Choroid plexus epithelial cell (primary cell): Measurements from ENCODE around the gene GDAP2.

ENCODE experiments used
- DNase-seq: peaks from one replicate; pipeline ENCODE4 v3.0.0-alpha.2; 2010; ENCODE audit warnings: low read depth
- H3K4me3 ChIP-seq: 2 replicates; pipeline ENCODE4 v1.5.1; 2011; ENCODE audit warnings: low read depth, mild to moderate bottlenecking, control low read depth, low read length, moderate library complexity
- CTCF ChIP-seq: conservative IDR thresholded peaks from 2 replicates; pipeline ENCODE4 v1.5.1; 2011; ENCODE audit warnings: low read depth, mild to moderate bottlenecking, control low read depth, inconsistent platforms, low read length, moderate library complexity

GDAP2 gene

GRCh38 chr1:117904485-117904884 lies 24.9 kb downstream of the GDAP2 start:
- no peak for DNase-seq
- TF ChIP-seq CTCF, result no peak
- no peak overlapping the region for H3K4me3 ChIP-seq

- no peak for DNase-seq
- no peak overlapping the region for H3K4me3 ChIP-seq
- no peak for TF ChIP-seq CTCF
These were observed 26.5 kb downstream of the GDAP2 start for GRCh38 chr1:117902944-117903343.

DNA sequence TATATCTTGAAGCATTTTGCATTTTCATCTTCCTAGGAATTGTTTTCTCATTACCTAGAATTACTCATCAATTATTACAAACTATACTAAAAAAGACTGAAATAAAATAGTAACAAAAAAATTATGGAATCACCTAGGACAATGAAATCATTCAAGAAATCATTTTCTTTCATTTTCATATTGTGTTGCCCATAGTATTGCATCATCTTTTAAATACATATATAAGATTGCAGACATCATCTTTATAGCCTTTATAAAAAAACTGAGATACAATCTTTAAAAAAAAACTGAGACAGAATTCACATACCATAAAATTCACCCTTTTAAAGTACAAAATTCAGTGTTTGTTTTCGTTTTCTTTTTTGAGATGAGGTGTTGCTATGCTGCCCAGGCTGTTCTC lies 29.6 kb downstream of the GDAP2 start:
- DNase-seq, result no peak
- no peak overlapping the region for H3K4me3 ChIP-seq
- no peak for TF ChIP-seq CTCF

DNA sequence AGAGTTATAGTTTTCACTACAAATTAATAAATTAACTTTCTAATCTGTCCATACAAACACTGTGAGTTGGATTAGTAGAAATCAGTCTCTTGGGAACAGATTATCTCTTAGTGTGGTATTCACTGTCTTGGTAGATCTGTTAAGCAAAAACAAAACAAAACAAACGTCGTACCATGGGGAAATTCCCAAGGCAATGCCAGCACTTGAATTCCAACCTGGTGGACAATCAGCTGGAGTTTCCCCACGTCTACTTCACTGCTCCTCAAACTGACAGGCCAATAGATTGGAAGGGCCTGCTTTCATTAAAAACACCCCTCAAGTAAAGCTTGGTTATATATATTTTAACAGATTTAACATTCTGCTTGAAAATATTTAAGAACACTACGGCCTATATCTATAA lies 31.9 kb downstream of the GDAP2 start:
- DNase-seq, result peak; percentile 52
- no peak overlapping the region for H3K4me3 ChIP-seq
- no peak for TF ChIP-seq CTCF

- peak; percentile 81 for TF ChIP-seq CTCF
- peak; percentile 94 for DNase-seq
- H3K4me3 ChIP-seq, result no peak overlapping the region
These were observed 33.8 kb downstream of the GDAP2 start for GRCh38 chr1:117895482-117896114.

DNA sequence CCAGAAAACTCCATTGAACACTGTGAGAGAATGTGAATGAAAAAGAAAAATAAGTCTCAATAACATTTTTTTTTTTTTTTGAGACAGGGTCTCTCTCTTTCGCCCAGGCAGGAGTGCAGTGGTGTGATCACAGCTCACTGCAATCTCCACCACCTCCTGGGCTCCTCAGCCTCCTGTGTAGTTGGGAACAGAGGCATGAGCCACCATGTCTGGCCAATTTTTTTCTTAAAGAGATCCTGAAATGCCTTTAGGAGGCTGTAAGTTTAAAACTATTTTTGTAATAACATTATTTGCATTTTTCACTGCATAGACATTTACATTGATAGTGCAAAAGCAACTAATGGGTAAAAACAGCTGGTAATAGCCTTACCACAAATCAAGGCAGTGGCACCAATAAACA lies 35.3 kb downstream of the GDAP2 start:
- DNase-seq, result no peak
- no peak for TF ChIP-seq CTCF
- no peak overlapping the region for H3K4me3 ChIP-seq

DNA sequence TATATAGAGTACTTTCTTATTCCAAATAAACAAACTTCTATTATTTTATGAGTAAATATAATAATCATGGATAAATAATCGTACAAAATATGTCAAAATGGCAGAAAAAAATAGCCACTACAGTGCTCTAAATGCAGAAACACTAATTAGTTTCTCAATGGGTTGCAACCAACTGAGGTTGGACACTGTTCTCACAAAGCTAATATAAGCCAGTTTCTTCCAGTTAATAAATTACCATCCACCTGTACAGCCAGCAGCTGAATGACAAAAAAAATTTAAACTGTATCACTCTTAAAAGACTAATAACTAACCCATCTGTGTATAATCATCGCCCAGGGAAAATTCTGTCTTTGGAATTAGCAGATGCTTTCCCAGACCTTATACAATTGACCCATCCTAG lies 36.9 kb downstream of the GDAP2 start:
- no peak overlapping the region for H3K4me3 ChIP-seq
- DNase-seq, result no peak
- TF ChIP-seq CTCF, result no peak
